Measurements from ENCODE around the gene WDR88.

The WDR88 gene

GRCh38 chr19:33205531-33206260 is 73.8 kb downstream of the WDR88 start:
- TF ChIP-seq SPI1 (IDR thresholded peaks at IDR 0.05; ENCODE audit: borderline replicate concordance, low read depth) (no peak), CTCF (IDR thresholded peaks at IDR 0.05; ENCODE audit: insufficient read depth, low read length) (no peak), REST (IDR thresholded peaks at IDR 0.05; ENCODE audit: insufficient replicate concordance, low read depth) (no peak), POLR2AphosphoS5 (IDR thresholded peaks at IDR 0.05; ENCODE audit: low read depth) (no peak), GABPA (IDR thresholded peaks at IDR 0.05; ENCODE audit: low read depth) (no peak)
- H3K27me3 ChIP-seq (ENCODE audit: insufficient read depth, poor library complexity, severe bottlenecking), result no peaks in the 10 kb centered on the region
- H3K4me3 ChIP-seq (replicated peaks; ENCODE audit: insufficient read depth, low read length), result no peak overlapping the region
- no peak overlapping the region for H3K27ac ChIP-seq (replicated peaks)
- DNase-seq (ENCODE audit: low read depth in 1 of 2, low spot score in 1 of 2), result no peak

- TF ChIP-seq GABPA (IDR thresholded peaks at IDR 0.05; ENCODE audit: low read depth), result no peak
- no peak for TF ChIP-seq CTCF (IDR thresholded peaks at IDR 0.05; ENCODE audit: insufficient read depth, low read length)
- no peak; the same call in 1 of the 2 replicates for TF ChIP-seq POLR2AphosphoS5 (IDR thresholded peaks at IDR 0.05; ENCODE audit: low read depth)
- TF ChIP-seq SPI1 (IDR thresholded peaks at IDR 0.05; ENCODE audit: borderline replicate concordance, low read depth), result no peak
- TF ChIP-seq REST (IDR thresholded peaks at IDR 0.05; ENCODE audit: insufficient replicate concordance, low read depth), result no peak
- Histone ChIP-seq H3K27me3 (ENCODE audit: insufficient read depth, poor library complexity, severe bottlenecking) (no peaks in the 10 kb centered on the region), H3K27ac (replicated peaks) (no peak overlapping the region), H3K4me3 (replicated peaks; ENCODE audit: insufficient read depth, low read length) (no peak overlapping the region)
- DNase-seq (ENCODE audit: low read depth in 1 of 2, low spot score in 1 of 2), result no peak
Observed at GRCh38 chr19:33206261-33207039, 74.5 kb downstream of the WDR88 start.

GRCh38 chr19:33207040-33207620 is 75.2 kb downstream of the WDR88 start:
- no peak overlapping the region for H3K27ac ChIP-seq (replicated peaks)
- TF ChIP-seq GABPA (IDR thresholded peaks at IDR 0.05; ENCODE audit: low read depth), result no peak
- no peak for TF ChIP-seq POLR2AphosphoS5 (IDR thresholded peaks at IDR 0.05; ENCODE audit: low read depth)
- no peak for TF ChIP-seq CTCF (IDR thresholded peaks at IDR 0.05; ENCODE audit: insufficient read depth, low read length)
- no peak for TF ChIP-seq REST (IDR thresholded peaks at IDR 0.05; ENCODE audit: insufficient replicate concordance, low read depth)
- no peak for TF ChIP-seq SPI1 (IDR thresholded peaks at IDR 0.05; ENCODE audit: borderline replicate concordance, low read depth)

More at GRCh38 chr19:33207040-33207620, 75.2 kb downstream of the WDR88 start:
- no peak for DNase-seq (ENCODE audit: low read depth in 1 of 2, low spot score in 1 of 2)
- Histone ChIP-seq H3K27me3 (ENCODE audit: insufficient read depth, poor library complexity, severe bottlenecking) (no peaks in the 10 kb centered on the region), H3K4me3 (replicated peaks; ENCODE audit: insufficient read depth, low read length) (no peak overlapping the region)
